IMR-90 (cell line): ENCODE results near the gene CDYL2. TPM values are rescaled to one million over a fixed set of nuclear protein-coding genes. Genes with fewer than 3 reads are reported as not detected.

ENCODE experiments used
- ATAC-seq: fragments of 200-7000 bp; cut with Tn5 transposase; 2 replicates; pipeline ENCODE4 v1.9.1; 2020; ENCODE audit warnings: low read depth, mild to moderate bottlenecking, moderate library complexity
- BruUV-seq: library from RNA; stranded (reverse); fragments of 400-500 nt; replicated peaks from 2 replicates; lab custom pipeline; 2021; lab: Mats Ljungman, UMichigan
- CTCF ChIA-PET: fragments of 300-600 bp; formaldehyde crosslinking; extraction: SDS; loops from one replicate; lab custom pipeline; 2021; ENCODE audit warnings: antibody characterized with exemption; lab: Yijun Ruan, JAX
- POLR2A ChIA-PET: fragments of 300-600 bp; sonication (Branson Sonifier 250); formaldehyde crosslinking; loops from one replicate; lab custom pipeline; 2022; ENCODE audit warnings: antibody characterized with exemption; ENCODE audit not compliant: unreplicated experiment; lab: Charles Lee
- DNase-seq: peaks from one replicate; pipeline ENCODE4 v3.0.0; 2013
- H2AFZ ChIP-seq: replicated peaks from 2 replicates; pipeline ENCODE3; 2013; ENCODE audit warnings: low read length, mild to moderate bottlenecking; ENCODE audit not compliant: poor library complexity
- H2AK5ac ChIP-seq: 2 replicates; pipeline ENCODE4 v1.6.1; 2013; ENCODE audit warnings: low read depth, low read length, inconsistent platforms
- H2AK9ac ChIP-seq: replicated peaks from 2 replicates; pipeline ENCODE3; 2013; ENCODE audit warnings: mild to moderate bottlenecking, low read depth, low read length, moderate library complexity; ENCODE audit not compliant: poor library complexity
- H2BK120ac ChIP-seq: 2 replicates; pipeline ENCODE4 v1.6.1; 2013; ENCODE audit warnings: low read depth, low read length, inconsistent platforms
- H2BK15ac ChIP-seq: 3 replicates; pipeline ENCODE4 v1.6.1; 2013; ENCODE audit warnings: low read depth, low read length, inconsistent platforms
- H2BK20ac ChIP-seq: 2 replicates; pipeline ENCODE4 v1.6.1; 2013; ENCODE audit warnings: low read depth, mild to moderate bottlenecking, inconsistent platforms, low read length, moderate library complexity
- H2BK5ac ChIP-seq: 2 replicates; pipeline ENCODE4 v1.6.1; 2013; ENCODE audit warnings: mild to moderate bottlenecking, low read depth, low read length, inconsistent platforms; ENCODE audit not compliant: poor library complexity, severe bottlenecking
- H3K14ac ChIP-seq: replicated peaks from 2 replicates; pipeline ENCODE4 v1.6.1; 2013; ENCODE audit warnings: low read depth, low read length, inconsistent platforms
- H3K18ac ChIP-seq: 2 replicates; pipeline ENCODE4 v1.6.1; 2013; ENCODE audit warnings: low read depth, low read length, control low read depth
- H3K23ac ChIP-seq: 2 replicates; pipeline ENCODE4 v1.6.1; 2013; ENCODE audit warnings: low read depth, low read length, inconsistent platforms
- H3K27ac ChIP-seq: 2 replicates; pipeline ENCODE4 v1.5.1; 2013; ENCODE audit warnings: mild to moderate bottlenecking, control low read depth, low read length; ENCODE audit not compliant: insufficient read depth
- H3K27me3 ChIP-seq: 2 replicates; pipeline ENCODE4 v1.6.1; 2013; ENCODE audit warnings: low read length; ENCODE audit not compliant: control insufficient read depth, insufficient read depth
- H3K36me3 ChIP-seq: 2 replicates; pipeline ENCODE4 v1.6.1; 2013; ENCODE audit warnings: low read length, mixed read lengths; ENCODE audit not compliant: control insufficient read depth, insufficient read depth
- H3K4ac ChIP-seq: 2 replicates; pipeline ENCODE4 v1.6.1; 2013; ENCODE audit warnings: low read depth, low read length, inconsistent platforms
- H3K4me1 ChIP-seq: 2 replicates; pipeline ENCODE4 v1.6.1; 2013; ENCODE audit warnings: low read length, mixed read lengths; ENCODE audit not compliant: control insufficient read depth, insufficient read depth
- H3K4me2 ChIP-seq: 2 replicates; pipeline ENCODE4 v1.6.1; 2013; ENCODE audit warnings: low read depth, mild to moderate bottlenecking, control low read depth, low read length, moderate library complexity
- H3K4me3 ChIP-seq: 2 replicates; pipeline ENCODE4 v1.5.1; 2013; ENCODE audit warnings: low read depth, mild to moderate bottlenecking, control low read depth, low read length, moderate library complexity; ENCODE audit not compliant: insufficient read depth
- H3K56ac ChIP-seq: 2 replicates; pipeline ENCODE4 v1.6.1; 2013; ENCODE audit warnings: low read length, inconsistent platforms; ENCODE audit not compliant: insufficient read depth; ENCODE audit errors: extremely low read depth
- H3K79me1 ChIP-seq, 2 experiments: 2 replicates each; pipeline ENCODE4 v1.6.1; 2013; ENCODE audit warnings: low read length in 2 of 2, inconsistent platforms in 1 of 2, low read depth in 1 of 2
- H3K9ac ChIP-seq: 2 replicates; pipeline ENCODE4 v1.6.1; 2013; ENCODE audit warnings: low read depth, low read length, control low read depth
- H3K9me1 ChIP-seq: 2 replicates; pipeline ENCODE4 v1.6.1; 2013; ENCODE audit warnings: low read length, inconsistent platforms; ENCODE audit not compliant: insufficient read depth
- H3K9me3 ChIP-seq: 2 replicates; pipeline ENCODE4 v1.6.1; 2013; ENCODE audit warnings: low read length; ENCODE audit not compliant: control insufficient read depth, insufficient read depth
- H4K20me1 ChIP-seq: 2 replicates; pipeline ENCODE4 v1.6.1; 2013; ENCODE audit warnings: low read length, inconsistent platforms; ENCODE audit not compliant: insufficient read depth
- H4K5ac ChIP-seq: 2 replicates; pipeline ENCODE4 v1.6.1; 2013; ENCODE audit warnings: mild to moderate bottlenecking, low read depth, low read length, control low read depth
- H4K8ac ChIP-seq, 2 experiments: 2 replicates each; pipeline ENCODE4 v1.6.1; 2013; ENCODE audit warnings: low read depth in 2 of 2, low read length in 2 of 2, control low read depth in 1 of 2, inconsistent platforms in 1 of 2
- H4K91ac ChIP-seq: 2 replicates; pipeline ENCODE4 v1.6.1; 2013; ENCODE audit warnings: low read depth, low read length, inconsistent platforms; ENCODE audit not compliant: insufficient read depth
- CEBPB ChIP-seq: IDR thresholded peaks from 2 replicates; pipeline ENCODE4 v1.6.1; 2012; ENCODE audit warnings: low read depth, low read length, improper control_type of control experiment
- MXI1 ChIP-seq: IDR thresholded peaks from 2 replicates; pipeline ENCODE4 v1.6.1; 2012; ENCODE audit warnings: low read depth, mild to moderate bottlenecking, low read length, moderate library complexity, borderline replicate concordance
- NFE2L2 ChIP-seq: fragments of 150-350 bp; IDR thresholded peaks from 2 replicates; pipeline ENCODE4 v1.6.1; 2016; ENCODE audit warnings: low read depth, mild to moderate bottlenecking, low read length
- RAD21 ChIP-seq: IDR thresholded peaks from 2 replicates; pipeline ENCODE4 v1.6.1; 2012; ENCODE audit warnings: low read length, improper control_type of control experiment
- RFX5 ChIP-seq: IDR thresholded peaks from 2 replicates; pipeline ENCODE4 v1.8.0; 2012; ENCODE audit warnings: low read depth, mild to moderate bottlenecking, low read length, moderate library complexity
- WGBS, 2 experiments: methylation state at CpG; one replicate each; pipeline versions ENCODE4 v1.1.5 to v1.1.7; 2013; ENCODE audit warnings: missing lambda C conversion rate in 2 of 2; ENCODE audit not compliant: insufficient read length in 1 of 2; ENCODE audit errors: extremely low coverage in 2 of 2; 5-methylcytosine and 5-hydroxymethylcytosine counted together
- dilution Hi-C: fragments of 300-500 bp; cut with HindIII; formaldehyde crosslinking; loops from one replicate; pipeline ENCODE4 v1.14.3; 2018; ENCODE audit warnings: low sequenced_read_pairs; ENCODE audit not compliant: unreplicated experiment
- in situ Hi-C: fragments of 300-500 bp; cut with MboI; formaldehyde crosslinking; loops from 3 replicates; pipeline ENCODE4 v1.14.3; 2019; ENCODE audit warnings: low sequenced_read_pairs, inconsistent platforms, mixed read lengths
- intact Hi-C: fragments of 100-400 bp; cut with micrococcal nuclease; formaldehyde crosslinking; loops from 2 replicates; pipeline ENCODE4 v1.10.0; 2022
- polyA plus RNA-seq, 3 experiments: library from polyadenylated mRNA; depleted of rRNA; stranded (reverse); fragments of >200 nt; gene quantifications; 2 replicates each; pipeline ENCODE4 v1.2.3, GENCODE V29; 2012; ENCODE audit warnings: low replicate concordance in 1 of 3
- total RNA-seq: library from RNA; depleted of rRNA; stranded (reverse); fragments of >200 nt; gene quantifications from 2 replicates; pipeline ENCODE4 v1.2.3, GENCODE V29; 2012

CDYL2 gene
- total and polyA plus RNA-seq, 2 of the 4 experiments (the other 2 are of a cell fraction): 1.2 to 3.9 TPM

DNA sequence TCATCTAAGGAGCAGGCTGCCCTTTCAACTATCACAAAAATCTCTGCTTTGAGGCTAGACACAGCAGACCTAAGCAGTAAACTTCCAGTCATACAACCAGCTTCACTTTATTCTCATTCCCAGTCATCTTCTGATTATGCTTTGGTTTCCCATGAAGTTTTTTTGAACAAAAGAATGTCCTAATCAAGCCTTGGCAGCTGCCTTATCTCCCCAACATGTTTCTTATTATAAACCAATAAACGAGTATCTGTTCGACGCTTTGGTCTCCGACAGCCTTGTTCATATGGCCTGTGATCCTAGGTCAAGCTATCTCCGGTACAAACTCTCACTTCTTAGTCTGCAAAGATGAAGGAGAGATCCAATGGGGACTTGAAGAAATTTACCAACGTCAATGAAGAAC is 47.4 kb upstream of the CDYL2 start:
- H3K56ac ChIP-seq: no peak overlapping the region
- H3K79me1 ChIP-seq: no peaks in the 10 kb centered on the region
- H3K4ac ChIP-seq: no peak overlapping the region
- H2BK5ac ChIP-seq: no peak overlapping the region
- ChIA-PET POLR2A (no interaction called here), CTCF (interaction anchor here (0.8 to 1.5 kb wide), 2 partner anchors 11 to 24 kb away, joined by 3 to 5 read pairs; no protein-coding TSS in a partner anchor)
- H2AFZ ChIP-seq: no peak overlapping the region
- H2BK15ac ChIP-seq: no peak overlapping the region
- dilution Hi-C loops (no loop called here), intact Hi-C loops (no loop called here), in situ Hi-C loops (no loop called here)
- no peak overlapping the region for H3K23ac ChIP-seq
- H3K18ac ChIP-seq: no peak overlapping the region
- no peak overlapping the region for H2AK5ac ChIP-seq
- no CpG with 5 or more reads among the region's 6 CpGs for WGBS, 2 experiments
- H3K4me3 ChIP-seq: no peak overlapping the region
- no peaks in the 10 kb centered on the region for H3K36me3 ChIP-seq
- no peak overlapping the region for H3K27ac ChIP-seq
- H3K27me3 ChIP-seq: no peaks in the 10 kb centered on the region
- no peaks in the 10 kb centered on the region for H3K9me3 ChIP-seq
- H3K4me2 ChIP-seq: no peak overlapping the region
- TF ChIP-seq MXI1: no peak
- TF ChIP-seq RFX5: no peak
- TF ChIP-seq NFE2L2: no peak
- TF ChIP-seq RAD21: no peak
- TF ChIP-seq CEBPB: no peak
- DNase-seq (no peak), ATAC-seq (no peak)
- H4K5ac ChIP-seq: no peak overlapping the region
- no peak overlapping the region for H2BK20ac ChIP-seq
- H3K9ac ChIP-seq: no peak overlapping the region
- no peak overlapping the region for H4K8ac ChIP-seq
- no peak overlapping the region for H2BK120ac ChIP-seq
- H2AK9ac ChIP-seq: no peak overlapping the region
- no TSS peak for BruUV-seq
- no peaks in the 10 kb centered on the region for H3K4me1 ChIP-seq
- no peak overlapping the region for H4K91ac ChIP-seq
- H3K9me1 ChIP-seq: no peaks in the 10 kb centered on the region
- H3K14ac ChIP-seq: no peak overlapping the region
- no peaks in the 10 kb centered on the region for H4K20me1 ChIP-seq
